MV-4-11 (cell line): ENCODE measurements around the gene ARFGAP2.
"Not testable (repeated sequence)": the region's sequence is repeated elsewhere in the genome, so short reads cannot be mapped to it uniquely, and the experiment has no call there.

ENCODE experiments used
- DNase-seq: peaks from one replicate; lab custom pipeline; 2025; lab: John Stamatoyannopoulos, UW

ARFGAP2 gene

GRCh38 chr11:47176328-47177228 lies at the start of gene ARFGAP2:
TSS of gene ARFGAP2 (minus strand) at chr11:47176879. CDS start at chr11:47176853, 26 bp downstream.
- DNase-seq = peak; percentile 92

- peak; percentile 85 for DNase-seq
These were observed 49.1 kb upstream of the ARFGAP2 start for GRCh38 chr11:47225552-47226400.

DNA sequence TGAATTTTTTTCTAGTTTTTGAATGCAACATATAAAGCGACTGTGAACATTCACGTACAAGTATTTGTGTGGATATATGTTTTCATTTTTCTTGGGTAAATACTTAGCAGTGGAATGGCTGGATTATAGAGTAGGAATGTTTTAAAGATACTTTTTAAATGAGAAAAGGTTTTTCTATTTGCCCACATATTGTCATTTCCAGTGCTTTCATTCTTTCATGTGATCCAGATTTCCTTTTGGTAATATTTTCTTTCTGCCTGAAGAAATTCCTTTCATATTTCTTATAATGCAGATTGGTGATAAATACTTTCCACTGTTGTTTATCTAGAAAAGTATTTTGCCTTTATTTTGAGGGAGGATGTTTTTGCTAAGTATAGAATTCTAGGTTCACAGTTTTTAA lies 46.0 kb upstream of the ARFGAP2 start:
- no peak for DNase-seq

DNA sequence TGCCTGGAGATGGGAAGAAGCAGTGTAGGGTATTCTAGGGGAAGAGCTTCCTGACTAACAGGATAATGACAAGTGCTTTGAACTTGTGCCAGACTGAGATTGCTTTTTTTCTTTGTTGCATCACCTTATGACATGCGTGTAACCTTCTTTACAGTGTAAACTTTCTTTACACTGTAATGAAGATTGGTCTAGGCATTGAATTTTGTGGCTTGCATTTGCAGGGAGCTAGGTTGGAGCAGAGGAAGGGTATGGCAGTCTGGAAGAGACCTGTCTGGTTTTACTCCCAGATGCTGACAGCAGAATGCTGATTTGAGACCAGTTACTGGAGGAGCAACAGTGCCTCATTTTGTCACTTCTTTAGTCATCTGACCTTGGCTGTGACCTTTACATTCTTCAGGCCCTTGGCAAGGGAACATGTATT lies 43.7 kb upstream of the ARFGAP2 start:
- DNase-seq = no peak

DNA sequence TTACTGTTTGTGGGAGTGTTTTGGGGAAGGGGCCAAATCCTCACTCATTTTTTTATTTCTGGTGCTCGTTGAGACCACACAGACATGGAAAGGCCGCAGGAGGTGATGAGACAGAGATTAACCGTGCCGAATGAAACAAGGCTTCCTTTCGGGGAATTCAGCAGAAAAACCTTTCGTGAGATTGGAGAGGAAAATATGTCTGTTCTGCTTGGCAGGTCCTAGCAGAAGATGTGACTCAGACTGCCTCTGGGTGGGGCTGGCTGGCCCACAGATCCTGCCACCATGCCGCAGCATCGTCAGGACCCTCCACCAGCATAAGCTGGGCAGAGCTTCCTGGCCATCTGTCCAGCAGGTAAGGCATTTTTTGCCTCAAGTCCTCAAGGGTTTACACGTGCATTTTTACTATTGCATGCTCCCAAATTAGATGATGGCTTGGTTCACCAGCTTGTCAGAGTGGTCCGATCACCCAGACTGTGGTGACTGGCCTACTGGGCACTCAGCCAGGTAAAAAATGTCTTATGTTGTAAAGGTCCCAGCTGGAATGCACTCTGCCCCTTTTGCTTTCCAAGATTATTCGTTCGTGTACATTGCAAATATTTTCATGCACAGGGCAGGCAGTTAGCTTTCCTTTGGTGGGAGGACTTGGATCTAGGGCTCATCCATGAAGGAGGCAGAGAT lies 39.6 kb upstream of the ARFGAP2 start:
- DNase-seq = peak; percentile 50

DNA sequence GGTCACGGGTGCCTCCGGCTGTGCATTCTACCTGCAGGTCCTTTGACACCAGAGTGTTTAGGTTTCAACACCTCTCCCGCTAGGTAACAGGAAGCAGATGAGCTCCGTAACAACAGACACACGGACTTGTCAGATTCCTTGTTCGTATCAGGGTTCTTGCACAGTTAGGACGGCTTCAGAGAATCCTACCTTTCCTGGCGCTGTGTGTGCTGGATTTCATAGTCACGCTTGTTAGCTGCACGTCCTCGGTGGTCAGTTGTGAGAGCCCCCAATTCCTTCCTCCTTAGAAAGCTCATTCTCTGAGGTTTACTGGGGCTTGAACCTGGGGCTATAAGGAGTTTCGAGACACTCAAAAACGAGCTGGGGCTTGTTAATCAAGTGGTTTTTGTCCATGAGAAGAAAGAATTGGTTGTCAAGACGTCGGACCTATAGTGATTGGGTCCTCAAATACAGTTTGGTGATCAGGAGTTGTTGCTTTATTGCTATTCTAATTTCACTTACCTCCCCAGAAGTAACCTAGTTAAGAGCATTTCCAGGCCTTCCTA lies 38.8 kb upstream of the ARFGAP2 start:
- no peak for DNase-seq

DNA sequence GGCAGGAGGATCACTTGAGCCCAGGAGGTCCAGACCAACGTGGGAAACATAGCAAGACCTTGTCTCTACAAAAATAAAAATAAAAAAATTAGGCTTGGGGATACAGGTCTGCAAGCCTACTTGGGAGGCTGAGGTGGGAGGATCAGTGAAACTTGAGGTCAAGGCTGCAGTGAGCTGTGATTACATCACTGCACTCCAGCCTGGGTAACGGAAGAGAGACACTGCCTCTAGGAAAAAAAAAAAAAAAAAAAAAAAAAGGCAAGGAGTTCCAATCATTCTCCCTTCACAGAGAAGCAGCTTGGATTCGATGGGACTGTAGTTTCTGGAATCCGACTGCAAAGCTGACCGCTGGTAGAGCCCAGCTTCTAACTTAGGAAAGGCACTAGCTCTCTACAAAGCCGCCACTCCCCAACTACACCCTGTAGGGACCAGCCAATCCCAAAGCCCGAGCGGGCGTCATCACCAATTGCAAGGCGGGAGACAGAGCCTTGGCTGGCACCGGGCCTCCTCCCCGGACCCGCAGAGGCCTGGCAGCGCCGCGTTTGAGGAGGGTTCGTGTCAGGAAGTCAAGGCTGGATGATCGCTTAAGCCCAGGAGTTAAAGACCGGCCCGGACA lies 37.4 kb upstream of the ARFGAP2 start:
- DNase-seq = peak; percentile 91

GRCh38 chr11:47212938-47213337 lies 36.3 kb upstream of the ARFGAP2 start:
- DNase-seq = no peak

DNA sequence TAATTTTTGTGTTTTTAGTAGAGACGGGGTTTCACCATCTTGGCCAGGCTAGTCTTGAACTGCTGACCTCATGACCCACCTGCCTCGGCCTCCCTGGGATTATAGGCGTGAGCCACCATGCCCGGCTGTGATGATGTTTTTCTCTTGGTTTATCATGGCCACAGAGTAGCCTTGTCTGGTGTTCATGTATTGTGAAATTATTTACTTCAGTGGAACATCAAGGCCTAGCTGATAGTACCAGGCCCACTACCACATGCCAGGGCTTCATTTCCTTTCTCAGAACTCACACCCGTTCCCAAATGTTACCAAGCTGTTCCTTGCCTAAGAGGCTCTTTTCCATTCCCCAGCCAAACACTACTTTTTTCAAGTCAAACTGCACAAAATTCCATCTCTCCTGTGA lies 31.9 kb upstream of the ARFGAP2 start:
- DNase-seq = no peak

GRCh38 chr11:47208008-47208552 lies 31.4 kb upstream of the ARFGAP2 start:
- not testable (repeated sequence) for DNase-seq

- DNase-seq = no peak
These were observed 30.8 kb upstream of the ARFGAP2 start for GRCh38 chr11:47207459-47207858.

- not testable (repeated sequence) for DNase-seq
These were observed 29.9 kb upstream of the ARFGAP2 start for GRCh38 chr11:47206577-47206976.

DNA sequence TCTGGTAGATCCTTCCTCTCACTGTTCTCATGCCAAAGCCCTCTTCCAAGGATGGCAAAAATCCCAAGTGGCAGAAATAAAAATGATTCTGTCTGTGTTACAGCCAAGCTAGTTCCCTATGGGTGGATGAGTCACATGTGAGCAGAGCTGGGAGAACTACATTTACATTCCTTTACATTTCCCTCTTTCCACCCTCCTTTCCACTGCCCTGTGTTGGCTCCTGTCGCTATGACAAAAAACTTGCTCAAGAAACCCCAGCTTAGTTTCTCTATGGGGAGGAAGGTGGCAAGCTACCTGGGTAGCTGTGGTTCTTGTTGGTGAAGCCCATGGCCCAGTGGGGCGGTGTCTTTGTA lies 27.9 kb upstream of the ARFGAP2 start:
- DNase-seq = no peak

GRCh38 chr11:47202576-47202975 lies 25.9 kb upstream of the ARFGAP2 start:
- no peak for DNase-seq

- no peak for DNase-seq
These were observed 24.3 kb upstream of the ARFGAP2 start for GRCh38 chr11:47201015-47201414.

GRCh38 chr11:47198161-47198560 lies 21.5 kb upstream of the ARFGAP2 start:
- not testable (repeated sequence) for DNase-seq

DNA sequence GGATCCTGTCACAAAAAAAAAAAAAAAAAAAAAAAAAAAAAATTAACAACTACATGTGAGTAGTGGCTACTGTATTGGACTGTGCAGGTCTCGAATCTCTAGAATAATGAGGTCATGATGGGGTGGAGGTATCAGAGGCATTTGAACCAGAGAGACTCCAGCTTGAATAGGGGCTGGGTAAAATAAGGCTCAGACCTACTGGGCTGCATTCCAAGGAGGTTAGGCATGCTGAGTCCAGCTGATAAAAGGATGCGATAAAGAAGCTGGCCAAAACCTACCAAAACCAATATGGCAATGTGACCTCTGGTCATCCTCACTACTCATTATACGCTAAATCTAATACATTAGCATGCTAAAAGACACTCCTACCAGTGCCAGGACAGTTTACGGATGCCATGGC lies 15.4 kb upstream of the ARFGAP2 start:
- DNase-seq = no peak

GRCh38 chr11:47191137-47191536 lies 14.5 kb upstream of the ARFGAP2 start:
- not testable (repeated sequence) for DNase-seq

GRCh38 chr11:47189100-47189834 lies 12.6 kb upstream of the ARFGAP2 start:
- no peak for DNase-seq

DNA sequence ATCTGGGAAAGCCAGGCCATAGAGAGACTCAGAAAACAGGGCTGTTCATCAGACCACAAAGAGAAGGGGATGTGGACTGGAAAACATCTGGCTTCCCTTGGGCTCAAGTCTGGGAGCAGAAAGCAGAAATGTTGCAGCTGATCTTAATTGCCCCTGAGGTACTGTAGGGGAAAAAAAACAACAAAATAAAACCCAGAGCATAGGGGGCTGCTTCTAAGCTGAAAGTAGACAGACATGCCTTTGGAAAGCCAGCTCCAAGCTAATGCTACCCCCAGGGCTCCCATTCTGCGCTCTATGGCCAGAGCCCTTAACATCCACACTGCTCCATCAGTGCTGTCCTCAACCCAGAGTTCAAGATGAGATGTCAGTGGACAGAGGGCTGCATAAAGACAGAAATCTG lies 11.6 kb upstream of the ARFGAP2 start:
- DNase-seq = no peak

GRCh38 chr11:47187723-47188122 lies 11.0 kb upstream of the ARFGAP2 start:
- DNase-seq = no peak
